Keratinocyte (primary cell): Measurements from ENCODE around the gene MMP28. TPM values are rescaled to one million over a fixed set of nuclear protein-coding genes. Genes with fewer than 3 reads are reported as not detected.

Experiments used
- DNase-seq: peaks from one replicate; pipeline ENCODE4 v3.0.0-alpha.2; 2011; ENCODE audit warnings: low read depth, missing footprints, low spot score
- FAIRE-seq: peaks from 2 replicates; lab custom pipeline; 2011; peaks lifted over from hg19 to GRCh38; lab: Jason Lieb, UNC
- H2AFZ ChIP-seq: 2 replicates; pipeline ENCODE4 v1.6.0; 2012; ENCODE audit warnings: low read length, control low read depth, inconsistent platforms; ENCODE audit not compliant: control insufficient read depth
- H3K27ac ChIP-seq: 2 replicates; pipeline ENCODE4 v1.5.1; 2011; ENCODE audit warnings: low read length; ENCODE audit not compliant: control insufficient read depth, insufficient read depth
- H3K27me3 ChIP-seq: 3 replicates; pipeline ENCODE4 v1.6.0; 2011; ENCODE audit warnings: low read length; ENCODE audit not compliant: control insufficient read depth, insufficient read depth; ENCODE audit errors: extremely low read depth
- H3K36me3 ChIP-seq, 2 experiments: 2 replicates in 1 of 2; 3 replicates in 1 of 2; pipeline ENCODE4 v1.5.1; 2011; ENCODE audit warnings: low read length in 2 of 2, mild to moderate bottlenecking in 1 of 2; ENCODE audit not compliant: control insufficient read depth in 2 of 2, insufficient read depth in 2 of 2; ENCODE audit errors: extremely low read depth in 1 of 2
- H3K4me1 ChIP-seq: 3 replicates; pipeline ENCODE4 v1.5.1; 2011; ENCODE audit warnings: low read length; ENCODE audit not compliant: control insufficient read depth, insufficient read depth; ENCODE audit errors: extremely low read depth
- H3K4me2 ChIP-seq: 3 replicates; pipeline ENCODE4 v1.6.0; 2011; ENCODE audit warnings: low read depth, low read length; ENCODE audit not compliant: control insufficient read depth, insufficient read depth; ENCODE audit errors: extremely low read depth
- H3K4me3 ChIP-seq, 3 experiments: fragments of 200-600 bp in 1 of 3; sonication (generic) in 1 of 3; 2 replicates in 2 of 3; 3 replicates in 1 of 3; pipeline ENCODE4 v1.5.1; 2011 to 2016; ENCODE audit warnings: low read length in 3 of 3, mild to moderate bottlenecking in 3 of 3, control low read depth in 2 of 3, inconsistent platforms in 1 of 3, low read depth in 1 of 3, mixed read lengths in 1 of 3, mixed run types in 1 of 3, moderate library complexity in 1 of 3; ENCODE audit not compliant: control insufficient read depth in 2 of 3, insufficient read depth in 2 of 3; ENCODE audit errors: extremely low read depth in 1 of 3
- H3K79me2 ChIP-seq: 2 replicates; pipeline ENCODE4 v1.6.0; 2012; ENCODE audit warnings: low read length; ENCODE audit not compliant: control insufficient read depth, insufficient read depth
- H3K9ac ChIP-seq: 3 replicates; pipeline ENCODE4 v1.6.0; 2011; ENCODE audit warnings: low read length; ENCODE audit not compliant: control insufficient read depth, insufficient read depth; ENCODE audit errors: extremely low read depth
- H3K9me1 ChIP-seq: 3 replicates; pipeline ENCODE4 v1.6.0; 2011; ENCODE audit warnings: low read length; ENCODE audit not compliant: control insufficient read depth, insufficient read depth; ENCODE audit errors: extremely low read depth
- H3K9me3 ChIP-seq: 2 replicates; pipeline ENCODE4 v1.5.1; 2012; ENCODE audit warnings: low read depth, low read length; ENCODE audit not compliant: control insufficient read depth
- H4K20me1 ChIP-seq: 3 replicates; pipeline ENCODE4 v1.6.0; 2011; ENCODE audit warnings: low read length; ENCODE audit not compliant: control insufficient read depth, insufficient read depth; ENCODE audit errors: extremely low read depth
- CTCF ChIP-seq, 3 experiments: IDR thresholded peaks in 1 of 3; conservative IDR thresholded peaks in 1 of 3; optimal IDR thresholded peaks in 1 of 3; 2 replicates in 2 of 3; 3 replicates in 1 of 3; pipeline versions ENCODE3 to v1.5.1; 2011; ENCODE audit warnings: low read length in 3 of 3, mild to moderate bottlenecking in 3 of 3, moderate library complexity in 2 of 3, control low read depth in 1 of 3, inconsistent platforms in 1 of 3; ENCODE audit not compliant: insufficient read depth in 2 of 3; ENCODE audit errors: extremely low read depth in 1 of 3
- EZH2 ChIP-seq: IDR thresholded peaks from one replicate; pipeline ENCODE4 v1.6.1; 2012; ENCODE audit warnings: inconsistent platforms, mild to moderate bottlenecking, low read length, moderate library complexity
- dilution Hi-C: fragments of 300-500 bp; cut with MboI; formaldehyde crosslinking; loops from one replicate; pipeline ENCODE4 v1.7.0; 2020; ENCODE audit warnings: low sequenced_read_pairs; ENCODE audit not compliant: extremely low pct_ligation_motif_present
- polyA plus RNA-seq, 5 experiments: library from polyadenylated mRNA; depleted of rRNA in 3 of 5; stranded (reverse) in 3 of 5; stranded (forward) in 1 of 5; unstranded in 1 of 5; fragments of >200 nt; gene quantifications; 1 replicate in 1 of 5; 2 replicates in 3 of 5; 3 replicates in 1 of 5; pipeline versions ENCODE4 v1.2.1 to v1.2.3, GENCODE V29; 2011 to 2012; ENCODE audit warnings: missing spikeins in 2 of 5, low read depth in 1 of 5, low replicate concordance in 1 of 5

Gene MMP28
- polyA plus RNA-seq, 1 donor (not counting 4 experiments of a cell fraction or from before 2014, with no cell fraction given) = 21.3 TPM

- peaks cover 24% of the 10 kb centered on the region for H3K4me1 ChIP-seq
Observed at GRCh38 chr17:35775583-35775982, 19.9 kb downstream of the MMP28 start.

GRCh38 chr17:35775039-35775438, 20.4 kb downstream of the MMP28 start:
- Histone ChIP-seq H3K79me2 (no peaks in the 10 kb centered on the region), H3K4me2 (no peak overlapping the region), H4K20me1 (no peaks in the 10 kb centered on the region), H3K9me3 (no peaks in the 10 kb centered on the region), H3K9ac (no peak overlapping the region), H3K9me1 (no peaks in the 10 kb centered on the region), H2AFZ (no peak overlapping the region), H3K27me3 (no peaks in the 10 kb centered on the region), H3K36me3 (peaks cover 12 to 19% of the 10 kb centered on the region in 2 experiments), H3K27ac (no peak overlapping the region), H3K4me1 (peaks cover 24% of the 10 kb centered on the region), H3K4me3 (no peak overlapping the region)
- no peak for FAIRE-seq
- no peak for DNase-seq
- dilution Hi-C loops = no loop called here
- no peak for TF ChIP-seq EZH2

More at GRCh38 chr17:35775583-35775982, 19.9 kb downstream of the MMP28 start:
- H3K9me1 ChIP-seq = no peaks in the 10 kb centered on the region
- no peak overlapping the region for H3K4me2 ChIP-seq
- FAIRE-seq (no peak), DNase-seq (no peak)
- H2AFZ ChIP-seq = no peak overlapping the region
- peaks cover 12 to 19% of the 10 kb centered on the region in 2 experiments for H3K36me3 ChIP-seq
- H3K9me3 ChIP-seq = no peaks in the 10 kb centered on the region
- TF ChIP-seq CTCF (optimal IDR thresholded peaks at IDR 0.05 in 1 of 3, IDR thresholded peaks at IDR 0.05 in 1 of 3, conservative IDR thresholded peaks at IDR 0.05 in 1 of 3; ENCODE audit: extremely low read depth in 1 of 3, insufficient read depth in 2 of 3, low read length in 3 of 3) (no peak), EZH2 (no peak)
- no peaks in the 10 kb centered on the region for H4K20me1 ChIP-seq
- no peak overlapping the region for H3K9ac ChIP-seq
- no peak overlapping the region for H3K27ac ChIP-seq
- no peaks in the 10 kb centered on the region for H3K79me2 ChIP-seq
- dilution Hi-C loops = no loop called here
- H3K27me3 ChIP-seq = no peaks in the 10 kb centered on the region
- H3K4me3 ChIP-seq = no peak overlapping the region

GRCh38 chr17:35774499-35774898, 20.9 kb downstream of the MMP28 start:
- no peaks in the 10 kb centered on the region for H3K79me2 ChIP-seq
- no peak for DNase-seq
- no peaks in the 10 kb centered on the region for H3K27me3 ChIP-seq
- dilution Hi-C loops = no loop called here
- TF ChIP-seq CTCF (optimal IDR thresholded peaks at IDR 0.05 in 1 of 3, IDR thresholded peaks at IDR 0.05 in 1 of 3, conservative IDR thresholded peaks at IDR 0.05 in 1 of 3; ENCODE audit: extremely low read depth in 1 of 3, insufficient read depth in 2 of 3, low read length in 3 of 3) (no peak), EZH2 (no peak)
- H3K9me3 ChIP-seq = no peaks in the 10 kb centered on the region
- H3K27ac ChIP-seq = no peak overlapping the region
- peaks cover 24% of the 10 kb centered on the region for H3K4me1 ChIP-seq
- no peak overlapping the region for H3K9ac ChIP-seq
- H2AFZ ChIP-seq = no peak overlapping the region
- H4K20me1 ChIP-seq = no peaks in the 10 kb centered on the region
- H3K9me1 ChIP-seq = no peaks in the 10 kb centered on the region
- no peak overlapping the region for H3K4me3 ChIP-seq
- H3K36me3 ChIP-seq = peaks cover 12 to 17% of the 10 kb centered on the region in 2 experiments
- FAIRE-seq = no peak
- H3K4me2 ChIP-seq = no peak overlapping the region
